A673 (cell line): Measurements from ENCODE around the gene C19orf67. TPM values are rescaled to one million over a fixed set of nuclear protein-coding genes. Genes with fewer than 3 reads are reported as not detected.

Source experiments
- BruUV-seq: library from RNA; stranded (reverse); fragments of 400-500 nt; replicated peaks from 2 replicates; lab custom pipeline; 2021; lab: Mats Ljungman, UMichigan
- CTCF ChIA-PET: fragments of 300-600 bp; sonication (Branson Sonifier 250); formaldehyde crosslinking; loops from one replicate; lab custom pipeline; 2022; ENCODE audit warnings: antibody characterized with exemption; lab: Charles Lee
- POLR2A ChIA-PET: fragments of 300-600 bp; sonication (Branson Sonifier 250); formaldehyde crosslinking; loops from one replicate; lab custom pipeline; 2022; ENCODE audit warnings: antibody characterized with exemption; ENCODE audit not compliant: low non-redundant PET; lab: Charles Lee
- DNase-seq: peaks from one replicate; pipeline ENCODE4 v3.0.0-alpha.2; 2015; ENCODE audit warnings: low spot score
- H3K27ac ChIP-seq: fragments of 200-600 bp; sonication (generic); 2 replicates; pipeline ENCODE4 v1.5.1; 2016; ENCODE audit warnings: mixed run types, low read depth, mild to moderate bottlenecking, mixed read lengths, antibody characterized with exemption, low read length; ENCODE audit not compliant: poor library complexity, severe bottlenecking
- H3K27me3 ChIP-seq: fragments of 200-600 bp; sonication (generic); replicated peaks from 2 replicates; pipeline ENCODE4 v1.6.1; 2017; ENCODE audit warnings: mixed run types, low read depth, mild to moderate bottlenecking, mixed read lengths, antibody characterized with exemption, low read length; ENCODE audit not compliant: insufficient read depth, poor library complexity
- H3K36me3 ChIP-seq: fragments of 200-600 bp; sonication (generic); 2 replicates; pipeline ENCODE4 v1.6.1; 2016; ENCODE audit warnings: mixed run types, mild to moderate bottlenecking, mixed read lengths, antibody characterized with exemption, low read length; ENCODE audit not compliant: insufficient read depth, poor library complexity, severe bottlenecking
- H3K4me1 ChIP-seq: fragments of 200-600 bp; sonication (generic); 2 replicates; pipeline ENCODE4 v1.6.1; 2017; ENCODE audit warnings: mixed run types, mild to moderate bottlenecking, mixed read lengths, antibody characterized with exemption, low read length; ENCODE audit not compliant: insufficient read depth, poor library complexity, severe bottlenecking
- H3K4me3 ChIP-seq: fragments of 200-600 bp; sonication (generic); 2 replicates; pipeline ENCODE4 v1.5.1; 2016; ENCODE audit warnings: low read depth, mixed run types, mild to moderate bottlenecking, mixed read lengths, low read length; ENCODE audit not compliant: poor library complexity, severe bottlenecking
- H3K9me3 ChIP-seq: fragments of 200-600 bp; sonication (generic); 2 replicates; pipeline ENCODE4 v1.6.1; 2016; ENCODE audit warnings: mixed run types, low read depth, mild to moderate bottlenecking, mixed read lengths, antibody characterized with exemption, low read length; ENCODE audit not compliant: poor library complexity, severe bottlenecking
- EZH2 ChIP-seq: fragments of 200-600 bp; sonication (generic); IDR thresholded peaks from 2 replicates; pipeline ENCODE4 v1.6.1; 2017; ENCODE audit warnings: borderline replicate concordance, low read depth, mild to moderate bottlenecking, mixed read lengths, antibody characterized with exemption, low read length; ENCODE audit not compliant: poor library complexity, severe bottlenecking
- intact Hi-C: fragments of 100-400 bp; cut with micrococcal nuclease; formaldehyde crosslinking; loops from one replicate; pipeline ENCODE4 v1.10.0; 2022; ENCODE audit not compliant: unreplicated experiment
- total RNA-seq: library from RNA; stranded (reverse); gene quantifications from 2 replicates; pipeline ENCODE4 v1.2.3, GENCODE V29; 2021
- TF ChIP-seq, protein P1 (sequence below): fragments of 300-800, 200-600 bp; sonication (generic); conservative IDR thresholded peaks from 2 replicates; pipeline ENCODE4 v1.5.1; 2017; ENCODE audit warnings: low read depth, mild to moderate bottlenecking, antibody characterized with exemption, low read length, moderate library complexity, mixed read lengths

Gene C19orf67
- total RNA-seq, 1 experiment from 2014 or later, result not detected

DNA sequence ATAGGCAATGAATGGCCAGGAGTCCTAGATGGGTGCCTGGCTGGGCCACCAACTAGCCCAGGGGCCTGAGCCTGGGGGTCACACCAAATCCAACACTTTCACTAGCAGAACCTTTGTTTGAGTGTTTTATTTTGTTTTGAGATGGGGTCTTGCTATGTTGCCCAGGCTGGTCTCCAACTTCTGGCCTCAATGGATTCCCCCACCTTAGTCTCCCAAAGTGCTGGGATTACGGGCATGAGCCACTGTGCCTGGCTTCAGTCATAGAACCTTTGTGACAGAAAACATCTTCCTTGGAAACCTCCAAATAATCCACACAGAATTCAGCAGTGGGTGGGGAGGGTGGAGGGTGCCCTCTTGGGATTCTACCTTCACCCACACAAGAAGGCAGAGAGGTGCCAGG, 25.9 kb upstream of the C19orf67 start:
- no peaks in the 10 kb centered on the region for H3K36me3 ChIP-seq
- no peaks in the 10 kb centered on the region for H3K9me3 ChIP-seq
- no peaks in the 10 kb centered on the region for H3K27me3 ChIP-seq
- H3K4me3 ChIP-seq, result no peak overlapping the region
- BruUV-seq, result no TSS peak
- DNase-seq, result no peak
- TF ChIP-seq EZH2, result no peak
- TF ChIP-seq, protein P1, sequence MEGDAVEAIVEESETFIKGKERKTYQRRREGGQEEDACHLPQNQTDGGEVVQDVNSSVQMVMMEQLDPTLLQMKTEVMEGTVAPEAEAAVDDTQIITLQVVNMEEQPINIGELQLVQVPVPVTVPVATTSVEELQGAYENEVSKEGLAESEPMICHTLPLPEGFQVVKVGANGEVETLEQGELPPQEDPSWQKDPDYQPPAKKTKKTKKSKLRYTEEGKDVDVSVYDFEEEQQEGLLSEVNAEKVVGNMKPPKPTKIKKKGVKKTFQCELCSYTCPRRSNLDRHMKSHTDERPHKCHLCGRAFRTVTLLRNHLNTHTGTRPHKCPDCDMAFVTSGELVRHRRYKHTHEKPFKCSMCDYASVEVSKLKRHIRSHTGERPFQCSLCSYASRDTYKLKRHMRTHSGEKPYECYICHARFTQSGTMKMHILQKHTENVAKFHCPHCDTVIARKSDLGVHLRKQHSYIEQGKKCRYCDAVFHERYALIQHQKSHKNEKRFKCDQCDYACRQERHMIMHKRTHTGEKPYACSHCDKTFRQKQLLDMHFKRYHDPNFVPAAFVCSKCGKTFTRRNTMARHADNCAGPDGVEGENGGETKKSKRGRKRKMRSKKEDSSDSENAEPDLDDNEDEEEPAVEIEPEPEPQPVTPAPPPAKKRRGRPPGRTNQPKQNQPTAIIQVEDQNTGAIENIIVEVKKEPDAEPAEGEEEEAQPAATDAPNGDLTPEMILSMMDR, result no peak
- ChIA-PET CTCF (no interaction called here), POLR2A (no interaction called here)
- intact Hi-C loops, result no loop called here
- H3K27ac ChIP-seq, result no peak overlapping the region
- H3K4me1 ChIP-seq, result peaks cover 16% of the 10 kb centered on the region

DNA sequence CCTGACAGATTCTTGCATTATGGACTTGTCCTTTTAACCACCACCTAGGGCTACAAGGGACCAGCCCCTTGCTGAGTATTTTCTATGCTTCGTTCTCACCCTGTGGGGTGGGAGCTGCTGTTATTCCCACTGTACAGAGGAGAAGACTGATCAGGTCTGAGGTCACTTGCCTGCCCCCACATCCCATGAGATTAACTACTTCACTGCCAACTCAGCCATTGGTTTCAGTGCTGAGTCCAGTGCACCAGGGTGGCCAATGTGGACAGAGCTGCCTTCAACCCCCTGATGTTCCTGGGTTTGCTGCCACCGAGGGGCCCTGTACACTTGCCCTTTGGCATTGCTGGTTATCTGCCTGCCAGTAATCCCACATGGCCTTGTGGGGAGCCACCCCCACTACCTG, 25.1 kb upstream of the C19orf67 start:
- no TSS peak for BruUV-seq
- Histone ChIP-seq H3K9me3 (no peaks in the 10 kb centered on the region), H3K4me1 (peaks cover 13% of the 10 kb centered on the region), H3K36me3 (no peaks in the 10 kb centered on the region), H3K27ac (no peak overlapping the region), H3K4me3 (no peak overlapping the region), H3K27me3 (no peaks in the 10 kb centered on the region)
- ChIA-PET CTCF (no interaction called here), POLR2A (no interaction called here)
- TF ChIP-seq, protein P1, result no peak
- no peak for TF ChIP-seq EZH2
- intact Hi-C loops, result no loop called here
- no peak for DNase-seq

DNA sequence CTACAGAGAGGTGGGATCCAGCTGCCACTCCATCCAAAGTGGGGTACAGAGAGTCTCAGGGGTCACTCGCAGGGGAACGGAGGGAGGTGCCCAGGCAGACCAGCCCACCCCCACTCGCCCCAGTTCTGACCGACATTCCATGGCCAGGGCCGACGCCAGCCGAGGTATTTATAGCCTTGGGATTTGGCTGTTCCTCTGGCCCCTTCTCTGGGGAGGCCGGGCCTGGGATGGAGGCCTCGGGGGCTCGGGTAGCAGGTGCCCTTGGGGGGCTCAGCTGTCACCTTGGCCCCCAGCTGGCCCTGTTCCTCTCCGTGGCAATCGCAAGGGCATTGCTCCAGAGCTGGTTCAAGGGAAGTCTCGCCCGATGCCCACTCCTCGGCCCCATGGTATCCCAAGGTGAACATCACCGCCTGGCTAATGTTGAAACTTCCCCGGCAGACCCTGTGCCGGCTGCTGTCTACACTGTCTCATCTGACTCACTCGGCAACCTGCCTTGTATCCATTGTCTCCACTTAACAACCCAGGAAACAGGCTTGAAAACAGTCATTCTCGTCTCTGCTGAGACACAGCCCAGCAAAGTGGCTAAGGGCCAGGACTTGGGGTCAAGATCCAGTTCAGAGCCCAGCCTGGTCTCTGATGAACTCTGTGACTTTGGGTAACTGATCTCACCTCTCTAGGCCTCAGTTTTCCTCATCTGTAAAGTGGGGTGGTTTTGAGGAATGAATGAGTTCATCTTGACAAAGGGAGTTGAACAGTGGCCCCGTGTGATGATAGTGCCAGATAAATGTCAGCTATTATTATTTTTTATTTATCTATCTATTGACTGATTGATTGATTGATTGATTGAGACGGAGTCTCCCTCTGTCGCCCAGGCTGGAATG, 22.2 kb upstream of the C19orf67 start:
- CTCF ChIA-PET, result no interaction called here

More for the DNA sequence above, 22.2 kb upstream of the C19orf67 start:
- TF ChIP-seq, protein P1, result no peak
- no peak for TF ChIP-seq EZH2
- H3K9me3 ChIP-seq, result no peaks in the 10 kb centered on the region
- DNase-seq, result no peak
- H3K36me3 ChIP-seq, result no peaks in the 10 kb centered on the region
- peaks cover 6% of the 10 kb centered on the region for H3K4me1 ChIP-seq
- no TSS peak for BruUV-seq
- POLR2A ChIA-PET, result no interaction called here
- intact Hi-C loops, result no loop called here
- no peak overlapping the region for H3K4me3 ChIP-seq
- H3K27ac ChIP-seq, result no peak overlapping the region
- no peaks in the 10 kb centered on the region for H3K27me3 ChIP-seq
